Mesenchymal stem cell (in vitro differentiated cells and primary cell): ENCODE measurements around the gene CXCL9.

Source experiments
- DNase-seq: peaks from one replicate; pipeline ENCODE4 v3.0.0-alpha.2; 2013
- H2AFZ ChIP-seq: one replicate; pipeline ENCODE4 v1.6.1; 2013; ENCODE audit warnings: low read depth, mild to moderate bottlenecking, control low read depth, inconsistent platforms, low read length, moderate library complexity
- H2AK5ac ChIP-seq: 2 replicates; pipeline ENCODE4 v1.6.1; 2013; ENCODE audit warnings: low read length, moderate library complexity, mild to moderate bottlenecking, inconsistent platforms; ENCODE audit not compliant: severe bottlenecking
- H2BK120ac ChIP-seq: one replicate; pipeline ENCODE4 v1.6.1; 2013; ENCODE audit warnings: low read depth, mild to moderate bottlenecking, inconsistent platforms, low read length, moderate library complexity
- H2BK12ac ChIP-seq, 2 experiments: one replicate each; pipeline ENCODE4 v1.6.1; 2013; ENCODE audit warnings: inconsistent platforms in 2 of 2, low read length in 2 of 2, mild to moderate bottlenecking in 2 of 2, moderate library complexity in 2 of 2, control low read depth in 1 of 2
- H2BK15ac ChIP-seq: one replicate; pipeline ENCODE4 v1.6.1; 2013; ENCODE audit warnings: mild to moderate bottlenecking, low read depth, inconsistent platforms; ENCODE audit not compliant: poor library complexity, severe bottlenecking
- H2BK5ac ChIP-seq: 2 replicates; pipeline ENCODE4 v1.6.1; 2013; ENCODE audit warnings: low read depth, mild to moderate bottlenecking, low read length, control low read depth, inconsistent platforms; ENCODE audit not compliant: poor library complexity, severe bottlenecking
- H3K14ac ChIP-seq, 2 experiments: one replicate each; pipeline ENCODE4 v1.6.1; 2013; ENCODE audit warnings: inconsistent platforms in 2 of 2, low read length in 2 of 2, control low read depth in 1 of 2, mild to moderate bottlenecking in 1 of 2, moderate library complexity in 1 of 2
- H3K18ac ChIP-seq, 2 experiments: one replicate each; pipeline ENCODE4 v1.6.1; 2013; ENCODE audit warnings: inconsistent platforms in 2 of 2, low read length in 2 of 2, control low read depth in 1 of 2, low read depth in 1 of 2, mild to moderate bottlenecking in 1 of 2
- H3K23ac ChIP-seq, 2 experiments: one replicate each; pipeline ENCODE4 v1.6.1; 2013; ENCODE audit warnings: inconsistent platforms in 2 of 2, low read length in 2 of 2, mild to moderate bottlenecking in 2 of 2, moderate library complexity in 2 of 2, control low read depth in 1 of 2
- H3K27ac ChIP-seq: 2 replicates; pipeline ENCODE4 v1.5.1; 2013; ENCODE audit warnings: mild to moderate bottlenecking, moderate library complexity, low read length, control low read depth, inconsistent platforms; ENCODE audit not compliant: poor library complexity, severe bottlenecking
- H3K27me3 ChIP-seq, 2 experiments: 2 replicates each; pipeline versions ENCODE4 v1.6.1 to v1.7.0; 2013; ENCODE audit warnings: low read length in 2 of 2, mild to moderate bottlenecking in 2 of 2, moderate library complexity in 2 of 2, control low read depth in 1 of 2, inconsistent platforms in 1 of 2; ENCODE audit not compliant: control insufficient read depth in 1 of 2, insufficient read depth in 1 of 2
- H3K36me3 ChIP-seq, 2 experiments: 2 replicates each; pipeline versions ENCODE4 v1.6.1 to v1.7.0; 2013; ENCODE audit warnings: low read length in 2 of 2, control low read depth in 1 of 2, inconsistent platforms in 1 of 2, low read depth in 1 of 2, mild to moderate bottlenecking in 1 of 2; ENCODE audit not compliant: insufficient read depth in 2 of 2, control insufficient read depth in 1 of 2
- H3K4ac ChIP-seq, 2 experiments: one replicate each; pipeline ENCODE4 v1.6.1; 2013; ENCODE audit warnings: inconsistent platforms in 2 of 2, low read length in 2 of 2, mild to moderate bottlenecking in 2 of 2, moderate library complexity in 2 of 2, control low read depth in 1 of 2, low read depth in 1 of 2
- H3K4me1 ChIP-seq: 2 replicates; pipeline ENCODE4 v1.6.1; 2013; ENCODE audit warnings: low read depth, low read length, control low read depth; ENCODE audit not compliant: control insufficient read depth, insufficient read depth
- H3K4me2 ChIP-seq: 2 replicates; pipeline ENCODE4 v1.6.1; 2013; ENCODE audit warnings: low read length, mild to moderate bottlenecking, inconsistent platforms; ENCODE audit not compliant: poor library complexity, severe bottlenecking
- H3K4me3 ChIP-seq, 2 experiments: 2 replicates each; pipeline versions ENCODE4 v1.5.1 to v1.7.0; 2013; ENCODE audit warnings: low read length in 2 of 2, mild to moderate bottlenecking in 2 of 2, control low read depth in 1 of 2, low read depth in 1 of 2; ENCODE audit not compliant: insufficient read depth in 1 of 2
- H3K79me1 ChIP-seq: replicated peaks from 2 replicates; pipeline ENCODE4 v1.6.1; 2013; ENCODE audit warnings: mild to moderate bottlenecking, control low read depth, low read length, inconsistent platforms; ENCODE audit not compliant: poor library complexity, severe bottlenecking
- H3K9ac ChIP-seq: 2 replicates; pipeline ENCODE4 v1.7.0; 2013; ENCODE audit warnings: mild to moderate bottlenecking, low read length, moderate library complexity
- H3K9me3 ChIP-seq: 2 replicates; pipeline ENCODE4 v1.7.0; 2013; ENCODE audit warnings: mild to moderate bottlenecking, low read length; ENCODE audit not compliant: control insufficient read depth
- H4K8ac ChIP-seq: one replicate; pipeline ENCODE4 v1.6.1; 2013; ENCODE audit warnings: inconsistent platforms, mild to moderate bottlenecking, low read length, moderate library complexity
- H4K91ac ChIP-seq: one replicate; pipeline ENCODE4 v1.6.1; 2013; ENCODE audit warnings: mild to moderate bottlenecking, low read length, inconsistent platforms
- WGBS: methylation state at CpG from one replicate; pipeline ENCODE4 v1.1.7; 2013; ENCODE audit warnings: mixed read lengths; 5-methylcytosine and 5-hydroxymethylcytosine counted together

The CXCL9 gene

DNA sequence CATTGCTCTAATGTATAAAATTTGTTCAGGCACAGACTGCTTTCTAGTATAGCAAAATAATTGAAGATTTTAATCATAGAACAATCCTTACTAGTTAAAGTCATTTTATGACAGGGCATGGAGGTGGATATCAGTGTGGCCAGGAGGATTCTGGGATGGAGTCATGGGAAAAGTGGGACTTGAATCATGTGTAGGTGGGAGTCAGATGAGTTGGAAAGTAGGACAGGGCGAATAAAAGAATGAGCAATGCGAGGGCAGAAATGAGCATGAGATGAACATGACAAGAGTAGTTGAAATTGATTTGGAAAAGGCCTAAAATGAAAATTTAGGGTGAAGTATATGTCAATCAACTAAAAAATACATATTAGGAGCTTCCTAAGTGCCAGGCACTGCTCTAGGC, 9.4 kb downstream of the CXCL9 start:
- H3K9ac ChIP-seq, result no peak overlapping the region
- H3K23ac ChIP-seq, result no peak overlapping the region
- H2AK5ac ChIP-seq, result no peak overlapping the region
- no peak overlapping the region for H3K14ac ChIP-seq
- no peak overlapping the region for H3K4me3 ChIP-seq
- DNase-seq, result no peak
- no peak overlapping the region for H3K18ac ChIP-seq
- no peak overlapping the region for H2BK5ac ChIP-seq
- H2BK120ac ChIP-seq, result no peak overlapping the region
- no peaks in the 10 kb centered on the region for H3K36me3 ChIP-seq
- no peak overlapping the region for H3K4me2 ChIP-seq
- H3K79me1 ChIP-seq, result no peaks in the 10 kb centered on the region
- 97% methylated on average over 2 of the region's 2 CpGs for WGBS
- H3K4ac ChIP-seq, result no peak overlapping the region
- H3K27ac ChIP-seq, result no peak overlapping the region
- H4K91ac ChIP-seq, result no peak overlapping the region
- H2BK15ac ChIP-seq, result no peak overlapping the region
- no peaks in the 10 kb centered on the region for H3K9me3 ChIP-seq
- no peak overlapping the region for H4K8ac ChIP-seq
- H2AFZ ChIP-seq, result no peak overlapping the region
- H2BK12ac ChIP-seq, result no peak overlapping the region
- no peaks in the 10 kb centered on the region for H3K27me3 ChIP-seq
- H3K4me1 ChIP-seq, result no peaks in the 10 kb centered on the region

DNA sequence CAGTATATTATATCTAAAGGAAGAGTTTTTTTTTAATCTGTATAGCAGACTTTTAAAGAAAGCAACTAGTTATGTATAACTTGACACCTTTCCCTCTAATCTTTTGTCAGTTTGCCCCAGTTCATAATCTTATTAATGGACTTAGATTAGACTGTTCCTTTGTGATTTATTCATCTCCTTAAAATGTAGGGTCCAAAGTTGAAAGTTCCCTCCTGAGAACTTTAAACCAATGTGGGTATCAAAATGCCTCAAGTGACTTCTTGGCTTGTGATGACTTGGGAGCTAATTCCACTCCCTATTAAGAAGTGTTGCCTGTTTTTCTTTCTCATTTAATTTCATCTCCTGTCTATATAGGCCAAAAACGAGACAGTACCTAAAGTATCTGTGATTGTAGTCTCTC, 10.2 kb downstream of the CXCL9 start:
- H3K4ac ChIP-seq, result no peak overlapping the region
- H2AK5ac ChIP-seq, result no peak overlapping the region
- no peaks in the 10 kb centered on the region for H3K4me1 ChIP-seq
- no peak overlapping the region for H3K14ac ChIP-seq
- H3K27ac ChIP-seq, result no peak overlapping the region
- no peak overlapping the region for H2BK15ac ChIP-seq
- H3K79me1 ChIP-seq, result no peaks in the 10 kb centered on the region
- H4K91ac ChIP-seq, result no peak overlapping the region
- no peak overlapping the region for H2BK120ac ChIP-seq
- no peak overlapping the region for H2BK5ac ChIP-seq
- no peak overlapping the region for H3K23ac ChIP-seq
- H3K4me2 ChIP-seq, result no peak overlapping the region
- H3K36me3 ChIP-seq, result no peaks in the 10 kb centered on the region
- no peaks in the 10 kb centered on the region for H3K27me3 ChIP-seq
- WGBS, result 75% methylated on average over 1 of the region's 1 CpG
- no peak overlapping the region for H3K4me3 ChIP-seq
- no peak overlapping the region for H3K18ac ChIP-seq
- no peak overlapping the region for H3K9ac ChIP-seq
- H2AFZ ChIP-seq, result no peak overlapping the region
- no peak overlapping the region for H2BK12ac ChIP-seq
- no peaks in the 10 kb centered on the region for H3K9me3 ChIP-seq
- H4K8ac ChIP-seq, result no peak overlapping the region
- DNase-seq, result no peak

- Histone ChIP-seq H4K91ac (no peak overlapping the region), H2BK120ac (no peak overlapping the region), H4K8ac (no peak overlapping the region), H3K27me3 (no peaks in the 10 kb centered on the region), H3K4me2 (no peak overlapping the region), H3K4ac (no peak overlapping the region), H3K18ac (no peak overlapping the region), H2AFZ (no peak overlapping the region), H3K9me3 (no peaks in the 10 kb centered on the region), H3K23ac (no peak overlapping the region), H3K9ac (no peak overlapping the region), H2AK5ac (no peak overlapping the region), H3K79me1 (no peaks in the 10 kb centered on the region), H2BK5ac (no peak overlapping the region), H2BK12ac (no peak overlapping the region), H3K4me1 (no peaks in the 10 kb centered on the region), H3K36me3 (no peaks in the 10 kb centered on the region), H3K27ac (no peak overlapping the region), H3K14ac (no peak overlapping the region), H2BK15ac (no peak overlapping the region), H3K4me3 (no peak overlapping the region)
- 28% methylated on average over 3 of the region's 5 CpGs for WGBS
- DNase-seq, result peak; percentile 60
Measured at GRCh38 chr4:75995727-75996126, 11.6 kb downstream of the CXCL9 start.

- no peaks in the 10 kb centered on the region for H3K4me1 ChIP-seq
- no peak overlapping the region for H3K4me2 ChIP-seq
- no peaks in the 10 kb centered on the region for H3K27me3 ChIP-seq
- no peak overlapping the region for H2AFZ ChIP-seq
- H3K4me3 ChIP-seq, result no peak overlapping the region
- H2AK5ac ChIP-seq, result no peak overlapping the region
- H3K9me3 ChIP-seq, result no peaks in the 10 kb centered on the region
- H3K9ac ChIP-seq, result no peak overlapping the region
- H2BK15ac ChIP-seq, result no peak overlapping the region
- 85% methylated on average over 1 of the region's 1 CpG for WGBS
- no peak overlapping the region for H3K4ac ChIP-seq
- no peak overlapping the region for H2BK120ac ChIP-seq
- no peak overlapping the region for H4K91ac ChIP-seq
- H2BK5ac ChIP-seq, result no peak overlapping the region
- no peak overlapping the region for H4K8ac ChIP-seq
- no peak overlapping the region for H3K27ac ChIP-seq
- DNase-seq, result no peak
- H3K36me3 ChIP-seq, result peaks cover 0 to 4% of the 10 kb centered on the region in 2 experiments
- H2BK12ac ChIP-seq, result no peak overlapping the region
- no peak overlapping the region for H3K14ac ChIP-seq
- H3K23ac ChIP-seq, result no peak overlapping the region
- no peak overlapping the region for H3K18ac ChIP-seq
- no peaks in the 10 kb centered on the region for H3K79me1 ChIP-seq
Measured at GRCh38 chr4:75992462-75992861, 14.8 kb downstream of the CXCL9 start.
